ENCODE data around the gene RIMS1.

The RIMS1 gene

GRCh38 chr6:72350296-72350881 lies 464.0 kb downstream of the RIMS1 start:
- TF ChIP-seq CTCF (IDR thresholded peaks at IDR 0.05; ENCODE audit: low read length) (no peak), EZH2 (IDR thresholded peaks at IDR 0.05; ENCODE audit: borderline replicate concordance, low read length) (no peak)
- no peaks in the 10 kb centered on the region for H3K4me1 ChIP-seq (ENCODE audit: insufficient read depth, low read length, severe bottlenecking)
- no peaks in the 10 kb centered on the region for H3K9me3 ChIP-seq (ENCODE audit: low read length)
- no peaks in the 10 kb centered on the region for H3K27me3 ChIP-seq (ENCODE audit: insufficient read depth, low read length)
- no peak overlapping the region for H3K4me2 ChIP-seq (ENCODE audit: low read length)
- H3F3A ChIP-seq (ENCODE audit: insufficient read depth, low read length), result no peaks in the 10 kb centered on the region
- H3K4me3 ChIP-seq (ENCODE audit: low read depth, low read length, poor library complexity, severe bottlenecking), result no peak overlapping the region
- H3K9ac ChIP-seq (ENCODE audit: low read length), result no peak overlapping the region
- H3K27ac ChIP-seq (ENCODE audit: low read depth, low read length, poor library complexity, severe bottlenecking), result no peak overlapping the region
- H2AFZ ChIP-seq (ENCODE audit: low read length), result no peak overlapping the region
- H4K20me1 ChIP-seq (ENCODE audit: insufficient read depth, low read length), result no peaks in the 10 kb centered on the region
- no peaks in the 10 kb centered on the region for H3K9me2 ChIP-seq (ENCODE audit: low read depth, low read length)
- no peaks in the 10 kb centered on the region for H3K36me3 ChIP-seq (ENCODE audit: insufficient read depth, low read length)
- H3K79me2 ChIP-seq (ENCODE audit: insufficient read depth, low read length), result no peaks in the 10 kb centered on the region

- Histone ChIP-seq H3K27me3 (ENCODE audit: insufficient read depth, low read length) (no peaks in the 10 kb centered on the region), H3K9me2 (ENCODE audit: low read depth, low read length) (no peaks in the 10 kb centered on the region), H4K20me1 (ENCODE audit: insufficient read depth, low read length) (no peaks in the 10 kb centered on the region), H3K27ac (ENCODE audit: low read depth, low read length, poor library complexity, severe bottlenecking) (no peak overlapping the region), H2AFZ (ENCODE audit: low read length) (no peak overlapping the region), H3F3A (ENCODE audit: insufficient read depth, low read length) (no peaks in the 10 kb centered on the region), H3K4me3 (ENCODE audit: low read depth, low read length, poor library complexity, severe bottlenecking) (no peak overlapping the region), H3K9me3 (ENCODE audit: low read length) (no peaks in the 10 kb centered on the region), H3K4me1 (ENCODE audit: insufficient read depth, low read length, severe bottlenecking) (no peaks in the 10 kb centered on the region), H3K79me2 (ENCODE audit: insufficient read depth, low read length) (no peaks in the 10 kb centered on the region), H3K9ac (ENCODE audit: low read length) (no peak overlapping the region), H3K36me3 (ENCODE audit: insufficient read depth, low read length) (no peaks in the 10 kb centered on the region), H3K4me2 (ENCODE audit: low read length) (no peak overlapping the region)
- TF ChIP-seq EZH2 (IDR thresholded peaks at IDR 0.05; ENCODE audit: borderline replicate concordance, low read length) (no peak), CTCF (IDR thresholded peaks at IDR 0.05; ENCODE audit: low read length) (no peak)
Observed at GRCh38 chr6:72363844-72364740, 477.7 kb downstream of the RIMS1 start.

GRCh38 chr6:72365773-72366172 lies 479.4 kb downstream of the RIMS1 start:
- no peak overlapping the region for H3K9ac ChIP-seq (ENCODE audit: low read length)
- no peaks in the 10 kb centered on the region for H3F3A ChIP-seq (ENCODE audit: insufficient read depth, low read length)
- no peaks in the 10 kb centered on the region for H3K36me3 ChIP-seq (ENCODE audit: insufficient read depth, low read length)
- no peaks in the 10 kb centered on the region for H3K27me3 ChIP-seq (ENCODE audit: insufficient read depth, low read length)
- H3K27ac ChIP-seq (ENCODE audit: low read depth, low read length, poor library complexity, severe bottlenecking), result no peak overlapping the region
- H2AFZ ChIP-seq (ENCODE audit: low read length), result no peak overlapping the region
- H3K79me2 ChIP-seq (ENCODE audit: insufficient read depth, low read length), result no peaks in the 10 kb centered on the region
- H3K4me1 ChIP-seq (ENCODE audit: insufficient read depth, low read length, severe bottlenecking), result no peaks in the 10 kb centered on the region
- TF ChIP-seq EZH2 (IDR thresholded peaks at IDR 0.05; ENCODE audit: borderline replicate concordance, low read length), result no peak
- no peak for TF ChIP-seq CTCF (IDR thresholded peaks at IDR 0.05; ENCODE audit: low read length)
- no peaks in the 10 kb centered on the region for H3K9me2 ChIP-seq (ENCODE audit: low read depth, low read length)
- no peaks in the 10 kb centered on the region for H4K20me1 ChIP-seq (ENCODE audit: insufficient read depth, low read length)
- H3K4me2 ChIP-seq (ENCODE audit: low read length), result no peak overlapping the region
- H3K9me3 ChIP-seq (ENCODE audit: low read length), result no peaks in the 10 kb centered on the region
- H3K4me3 ChIP-seq (ENCODE audit: low read depth, low read length, poor library complexity, severe bottlenecking), result no peak overlapping the region

Measured in OCI-LY1 (cell line).